ENCODE data around the gene MAN1A2.
"Not testable (repeated sequence)": the region's sequence is repeated elsewhere in the genome, so short reads cannot be mapped to it uniquely, and the experiment has no call there.

MAN1A2 gene

DNA sequence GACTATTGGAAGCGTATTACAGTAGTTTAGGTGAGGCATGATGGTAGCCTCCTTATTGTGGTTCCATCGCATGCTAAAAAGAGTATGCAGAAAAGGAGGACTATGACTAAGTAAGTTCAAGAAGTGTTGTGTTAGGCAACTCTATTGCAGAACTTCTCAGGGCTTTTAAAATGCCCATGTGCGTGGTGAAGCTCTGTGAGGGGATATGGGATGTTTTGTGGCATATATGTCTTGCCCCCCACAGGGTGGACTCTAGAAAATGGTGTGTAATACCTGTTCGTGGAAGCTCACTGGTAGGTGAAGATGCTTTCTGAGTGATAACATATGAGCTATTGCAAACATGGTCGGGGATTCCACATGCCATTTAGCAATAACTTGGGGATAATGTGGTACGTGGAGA is 31.7 kb downstream of the MAN1A2 start:
- no peak for DNase-seq (ENCODE audit: low spot score)

DNA sequence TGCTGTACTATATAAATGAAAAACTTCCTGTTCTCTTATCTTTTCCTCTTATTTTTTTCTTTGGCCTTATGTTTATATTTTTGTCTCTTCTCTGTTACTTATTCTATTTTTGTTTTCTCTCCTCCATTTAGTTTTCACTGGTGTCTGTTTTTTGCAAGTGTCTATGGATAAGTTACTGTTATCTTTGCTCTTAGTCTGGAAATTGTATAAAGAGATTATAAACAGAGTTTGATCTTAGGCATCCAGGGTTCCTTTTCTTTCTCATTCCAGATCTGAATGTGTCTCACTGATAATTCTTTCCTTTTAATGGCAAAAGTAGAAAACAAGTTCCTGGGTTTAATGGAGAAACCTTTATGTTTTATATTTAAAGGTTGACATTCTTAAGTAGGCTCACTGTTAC is 34.5 kb downstream of the MAN1A2 start:
- DNase-seq (ENCODE audit: low spot score) = no peak

- DNase-seq (ENCODE audit: low spot score) = no peak
Measured at GRCh38 chr1:117403597-117403996, 36.3 kb downstream of the MAN1A2 start.

GRCh38 chr1:117405042-117405441 is 37.8 kb downstream of the MAN1A2 start:
- DNase-seq (ENCODE audit: low spot score) = no peak

DNA sequence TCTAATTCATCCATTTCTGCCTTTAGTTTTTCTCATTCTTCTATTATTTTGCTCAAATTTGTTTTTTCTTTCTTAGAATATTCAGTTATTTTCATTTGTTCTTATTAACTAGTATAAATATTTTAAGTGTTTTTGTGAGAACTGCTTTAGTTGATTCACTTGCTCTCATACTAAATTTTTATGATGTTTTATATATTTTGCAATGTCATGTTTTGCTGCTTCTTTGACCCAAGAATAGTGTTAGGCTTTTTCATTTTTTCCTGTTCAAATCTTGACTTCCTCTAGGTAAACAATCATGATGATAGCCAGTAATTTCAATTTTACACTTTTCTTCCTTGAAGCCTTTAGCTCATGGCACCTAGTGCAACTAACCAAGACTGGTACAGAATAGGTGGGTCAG is 45.2 kb downstream of the MAN1A2 start:
- no peak for DNase-seq (ENCODE audit: low spot score)

GRCh38 chr1:117413412-117413811 is 46.2 kb downstream of the MAN1A2 start:
- no peak for DNase-seq (ENCODE audit: low spot score)

GRCh38 chr1:117414943-117415342 is 47.7 kb downstream of the MAN1A2 start:
- no peak for DNase-seq (ENCODE audit: low spot score)

DNA sequence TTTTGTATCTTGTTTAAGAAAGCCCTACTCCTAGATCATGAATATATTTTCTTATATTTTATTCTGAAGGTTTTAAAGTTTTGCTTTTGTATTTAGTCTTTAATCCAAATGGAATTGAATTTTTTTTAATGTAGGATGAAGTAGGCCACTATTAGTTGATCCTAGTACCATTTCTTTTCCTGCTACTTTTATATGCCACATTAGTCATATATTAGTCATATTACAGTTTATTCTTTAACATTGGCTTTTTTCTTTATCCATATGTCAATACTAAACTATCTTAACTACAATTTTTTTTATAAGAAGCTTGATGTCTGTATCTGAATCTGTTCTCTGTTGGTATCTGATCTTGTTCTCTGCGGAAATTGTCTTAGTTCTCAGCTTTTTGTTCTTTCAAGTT is 48.8 kb downstream of the MAN1A2 start:
- no peak for DNase-seq (ENCODE audit: low spot score)

DNA sequence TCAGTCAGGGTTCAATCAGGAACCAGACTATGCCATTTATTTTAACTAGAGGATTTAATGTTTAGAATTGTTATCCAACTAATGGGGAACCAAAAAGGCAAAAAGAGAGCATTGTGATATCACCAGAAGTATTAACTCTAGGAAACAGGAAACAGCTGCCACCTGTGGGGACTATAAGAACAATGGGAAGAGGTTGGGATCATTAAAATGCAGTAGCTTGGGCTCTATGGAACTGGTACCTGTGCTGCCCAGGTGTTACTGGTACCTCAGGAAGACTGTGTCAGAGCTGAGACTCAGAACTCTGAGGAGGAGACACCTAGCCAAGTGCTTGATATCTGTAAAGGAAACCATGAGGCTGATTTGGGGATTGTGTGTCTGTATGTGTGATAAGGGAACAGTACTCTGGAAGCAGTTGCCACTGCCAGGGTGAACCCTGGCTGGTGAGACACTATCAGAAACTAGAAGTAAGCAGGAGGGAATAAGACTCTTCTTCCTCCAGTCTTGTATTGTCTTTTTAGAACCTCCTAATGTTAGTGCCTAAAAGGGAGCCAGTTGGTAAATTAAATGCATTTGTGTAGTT is 49.4 kb downstream of the MAN1A2 start:
- DNase-seq (ENCODE audit: low spot score) = no peak

DNA sequence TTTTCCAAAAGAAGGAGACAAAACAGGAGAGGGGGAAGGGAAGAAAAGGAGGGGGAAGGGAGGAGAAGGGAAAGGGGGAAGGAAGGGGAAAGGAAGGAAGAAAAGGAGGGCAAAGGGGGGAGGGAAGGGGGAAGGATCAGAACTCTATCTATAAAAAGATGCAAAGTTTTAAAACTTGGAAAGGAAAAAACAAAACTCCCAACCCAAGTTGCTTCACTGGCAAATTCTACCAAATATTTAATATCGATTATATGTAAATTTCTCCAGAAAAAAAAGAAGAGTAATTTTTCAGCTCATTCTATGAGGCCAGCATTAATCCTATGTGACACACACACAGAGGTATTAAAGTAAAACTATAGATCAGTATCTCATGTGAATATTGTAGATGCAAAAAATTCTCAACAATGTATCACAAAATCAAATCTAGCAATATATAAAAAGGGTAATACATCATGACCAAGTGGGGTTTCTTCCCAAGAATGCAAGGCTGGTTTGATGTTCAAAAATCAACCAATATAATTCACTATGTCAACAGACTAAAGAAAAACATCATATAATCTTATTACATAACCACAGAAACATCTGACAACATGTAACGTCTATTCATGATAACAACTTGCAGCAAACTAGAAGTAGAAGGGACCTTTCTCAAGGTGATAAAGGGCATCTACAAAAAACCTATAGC is 57.9 kb downstream of the MAN1A2 start:
- no peak for DNase-seq (ENCODE audit: low spot score)

DNA sequence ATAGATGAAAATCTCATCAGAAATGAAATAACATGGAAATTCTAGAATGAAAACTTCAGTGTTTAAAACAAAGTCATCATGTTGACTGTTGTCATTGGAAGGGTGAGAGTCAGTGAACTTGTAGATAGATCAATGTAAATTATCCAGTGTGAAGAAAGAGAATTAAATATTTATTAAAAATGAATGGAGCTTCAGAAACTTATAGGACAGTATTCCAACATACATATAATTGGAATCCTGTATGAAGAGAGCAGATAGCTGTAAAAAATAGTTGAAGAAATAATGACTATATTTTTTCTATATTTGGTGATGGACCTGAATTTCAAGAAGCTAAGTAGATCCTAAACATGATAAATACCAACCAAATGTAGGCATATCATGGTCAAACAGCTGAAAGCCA is 60.0 kb downstream of the MAN1A2 start:
- no peak for DNase-seq (ENCODE audit: low spot score)

DNA sequence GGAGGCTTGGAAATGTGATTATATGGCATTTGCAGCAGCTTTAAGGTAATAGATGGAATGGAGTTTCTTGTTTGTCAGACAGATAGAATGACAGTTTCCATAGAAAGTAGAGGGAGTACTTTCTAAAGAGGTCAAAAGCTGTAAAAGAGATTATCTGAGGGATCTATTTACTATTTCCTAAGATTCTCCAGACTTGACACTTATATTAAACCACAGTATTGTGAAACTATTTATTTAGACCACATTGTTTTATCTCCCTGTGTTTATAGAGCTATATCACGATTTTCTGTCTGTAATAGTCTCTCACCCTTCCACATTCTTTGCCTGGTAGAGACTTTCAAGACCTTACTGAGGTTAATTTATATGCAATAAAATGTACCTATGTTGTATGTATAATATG is 66.7 kb downstream of the MAN1A2 start:
- DNase-seq (ENCODE audit: low spot score) = no peak

- no peak for DNase-seq (ENCODE audit: low spot score)
Measured at GRCh38 chr1:117436513-117436912, 69.3 kb downstream of the MAN1A2 start.

- DNase-seq (ENCODE audit: low spot score) = no peak
Measured at GRCh38 chr1:117447661-117448060, 80.4 kb downstream of the MAN1A2 start.

DNA sequence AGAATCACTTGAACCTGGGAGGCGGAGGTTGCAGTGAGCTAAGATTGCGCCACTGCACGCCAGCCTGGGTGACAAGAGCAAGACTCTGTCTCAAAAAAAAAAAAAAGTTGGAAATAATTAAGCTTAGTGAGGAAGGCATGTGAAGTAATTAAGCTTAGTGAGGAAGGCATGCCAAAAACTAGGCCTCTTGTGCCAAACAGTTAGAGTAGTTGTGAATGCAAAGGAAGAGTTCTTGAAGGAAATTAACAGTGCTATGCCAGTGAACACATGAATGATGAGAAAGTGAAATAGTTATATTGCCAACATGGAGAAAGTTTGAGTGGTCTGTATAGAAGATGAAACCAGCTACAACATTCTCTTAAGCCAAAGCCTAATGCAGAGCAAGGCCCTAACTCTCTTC is 85.0 kb downstream of the MAN1A2 start:
- DNase-seq (ENCODE audit: low spot score) = no peak

- no peak for DNase-seq (ENCODE audit: low spot score)
Measured at GRCh38 chr1:117453958-117454357, 86.7 kb downstream of the MAN1A2 start.

DNA sequence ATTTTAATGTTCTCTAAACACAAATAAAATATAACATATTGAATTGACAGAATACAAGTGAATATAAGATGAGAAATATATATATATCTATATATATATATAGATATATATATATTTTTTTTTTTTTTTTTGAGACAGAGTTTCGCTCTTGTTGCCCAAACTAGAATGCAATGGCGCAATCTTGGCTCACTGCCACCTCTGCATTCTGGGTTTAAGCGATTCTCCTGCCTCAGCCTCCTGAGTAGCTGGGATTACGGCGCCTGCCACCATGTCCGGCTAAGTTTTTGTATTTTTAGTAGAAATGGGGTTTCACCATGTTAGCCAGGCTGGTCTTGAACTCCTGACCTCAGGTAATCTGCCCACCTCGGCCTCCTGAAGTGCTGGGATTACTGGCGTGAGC is 91.2 kb downstream of the MAN1A2 start:
- not testable (repeated sequence) for DNase-seq (ENCODE audit: low spot score)

DNA sequence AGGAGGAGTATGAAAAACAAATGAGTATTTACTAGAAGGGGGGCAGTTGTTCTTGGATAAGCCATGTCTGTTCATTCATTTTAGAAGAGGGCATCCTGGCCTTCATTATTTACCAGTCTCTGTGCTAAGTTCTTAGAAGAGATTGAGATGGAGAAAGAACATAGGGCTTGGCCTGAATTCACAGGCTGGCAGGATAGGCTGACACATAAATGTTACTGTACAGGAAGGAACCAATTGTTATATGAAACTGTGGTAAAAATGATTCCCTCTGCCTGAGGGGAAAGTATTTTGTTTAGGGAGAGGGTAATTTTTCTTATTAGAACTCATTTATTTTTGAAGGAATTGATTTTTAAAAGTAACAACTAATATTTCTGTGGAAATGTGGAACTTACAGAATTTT is 99.5 kb downstream of the MAN1A2 start:
- no peak for DNase-seq (ENCODE audit: low spot score)

DNA sequence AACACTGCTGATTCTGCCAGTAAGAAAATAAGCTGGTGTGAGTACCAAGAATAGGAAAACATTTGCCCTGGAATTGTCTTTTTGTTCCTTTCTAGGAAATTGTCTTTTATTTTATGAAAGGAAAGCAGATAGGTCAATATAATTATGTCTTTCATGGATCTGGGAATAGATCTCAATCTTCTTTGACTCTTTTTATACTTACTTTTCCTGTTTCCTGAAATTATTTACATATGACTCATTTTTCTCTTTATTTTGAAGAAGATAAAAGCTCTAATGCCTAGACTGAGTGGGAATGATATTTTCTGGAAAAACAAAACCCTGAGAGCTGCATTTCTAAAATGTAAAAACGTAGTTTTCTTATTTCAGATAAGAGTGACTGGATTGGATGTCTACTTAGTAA is 100.1 kb downstream of the MAN1A2 start:
- DNase-seq (ENCODE audit: low spot score) = no peak

DNA sequence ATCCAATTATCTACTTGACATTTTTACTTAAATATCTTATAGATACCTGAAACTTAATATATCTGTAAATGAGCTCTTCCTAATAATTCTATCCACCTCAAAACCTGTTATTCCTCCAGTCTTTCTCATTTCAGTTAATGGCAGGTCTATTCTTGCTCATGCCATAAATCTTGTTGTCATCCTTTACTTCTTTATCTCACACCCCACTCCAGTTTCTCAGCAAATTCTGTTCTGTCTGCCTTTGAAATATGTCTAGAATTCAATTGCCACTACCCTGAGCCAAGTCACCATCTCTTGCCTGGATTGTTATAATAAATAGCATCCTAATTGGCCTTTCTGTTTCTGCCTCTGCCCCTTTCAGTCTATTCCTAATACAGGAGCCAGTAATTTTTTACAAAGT is 105.8 kb downstream of the MAN1A2 start:
- no peak for DNase-seq (ENCODE audit: low spot score)

- DNase-seq (ENCODE audit: low spot score) = not testable (repeated sequence)
Measured at GRCh38 chr1:117475495-117475894, 108.2 kb downstream of the MAN1A2 start.

- DNase-seq (ENCODE audit: low spot score) = no peak
Measured at GRCh38 chr1:117479086-117479485, 111.8 kb downstream of the MAN1A2 start.

- DNase-seq (ENCODE audit: low spot score) = no peak
Measured at GRCh38 chr1:117481410-117481809, 114.2 kb downstream of the MAN1A2 start.

- DNase-seq (ENCODE audit: low spot score) = no peak
Measured at GRCh38 chr1:117493906-117494305, 126.7 kb downstream of the MAN1A2 start.

All from left forelimb (tissue), 1 donor.